ENCODE results near the gene EFHD2.

EFHD2 gene

GRCh38 chr1:15448877-15449462 lies 39.3 kb downstream of the EFHD2 start:
- TF ChIP-seq CTCF (IDR thresholded peaks at IDR 0.05; ENCODE audit: borderline replicate concordance, insufficient read depth, low read depth, low read length), result no peak
- no peak overlapping the region for H3K4me3 ChIP-seq (ENCODE audit: low read depth, low read length)

GRCh38 chr1:15449567-15449966 lies 39.9 kb downstream of the EFHD2 start:
- H3K4me3 ChIP-seq (ENCODE audit: low read depth, low read length), result no peak overlapping the region
- no peak for TF ChIP-seq CTCF (IDR thresholded peaks at IDR 0.05; ENCODE audit: borderline replicate concordance, insufficient read depth, low read depth, low read length)

- TF ChIP-seq CTCF (IDR thresholded peaks at IDR 0.05; ENCODE audit: borderline replicate concordance, insufficient read depth, low read depth, low read length), result no peak
- H3K4me3 ChIP-seq (ENCODE audit: low read depth, low read length), result no peak overlapping the region
Measured at GRCh38 chr1:15451014-15451722, 41.5 kb downstream of the EFHD2 start.

- no peak for TF ChIP-seq CTCF (IDR thresholded peaks at IDR 0.05; ENCODE audit: borderline replicate concordance, insufficient read depth, low read depth, low read length)
- H3K4me3 ChIP-seq (ENCODE audit: low read depth, low read length), result no peak overlapping the region
Measured at GRCh38 chr1:15452216-15452615, 42.5 kb downstream of the EFHD2 start.

GRCh38 chr1:15452866-15453571 lies 43.3 kb downstream of the EFHD2 start:
- TF ChIP-seq CTCF (IDR thresholded peaks at IDR 0.05; ENCODE audit: borderline replicate concordance, insufficient read depth, low read depth, low read length), result no peak

GRCh38 chr1:15453734-15454133 lies 44.0 kb downstream of the EFHD2 start:
- no peak for TF ChIP-seq CTCF (IDR thresholded peaks at IDR 0.05; ENCODE audit: borderline replicate concordance, insufficient read depth, low read depth, low read length)
- no peak overlapping the region for H3K4me3 ChIP-seq (ENCODE audit: low read depth, low read length)

More at GRCh38 chr1:15452866-15453571, 43.3 kb downstream of the EFHD2 start:
- no peak overlapping the region for H3K4me3 ChIP-seq (ENCODE audit: low read depth, low read length)
